HepG2 (cell line): ENCODE measurements around the gene RAB30. TPM values are rescaled to one million over a fixed set of nuclear protein-coding genes. Genes with fewer than 3 reads are reported as not detected.

Experiments used
- NFYB ChIP-seq: sonication (generic); formaldehyde crosslinking; IDR thresholded peaks from 2 replicates; pipeline ENCODE4 v1.4.0; 2020; ENCODE audit warnings: missing genetic modification reagents
- RELA ChIP-seq: sonication (generic); formaldehyde crosslinking; IDR thresholded peaks from 2 replicates; pipeline ENCODE4 v1.4.0; 2020; ENCODE audit warnings: missing genetic modification reagents
- SMAD9 ChIP-seq: sonication (generic); formaldehyde crosslinking; IDR thresholded peaks from 2 replicates; pipeline ENCODE4 v1.5.1; 2020; ENCODE audit warnings: mild to moderate bottlenecking, missing genetic modification reagents
- SOX6 ChIP-seq, 2 experiments: fragments of 450-650 bp in 1 of 2; sonication (generic) in 1 of 2; formaldehyde crosslinking in 1 of 2; IDR thresholded peaks; 2 replicates each; pipeline versions ENCODE4 v1.4.0 to v1.6.1; 2017 to 2020; ENCODE audit warnings: antibody characterized with exemption in 1 of 2, mild to moderate bottlenecking in 1 of 2, missing genetic modification reagents in 1 of 2
- SYNCRIP ChIP-seq: fragments of 200-400 bp; formaldehyde crosslinking; IDR thresholded peaks from 2 replicates; pipeline ENCODE4 v1.6.1; 2018; ENCODE audit warnings: mild to moderate bottlenecking, low read depth, low read length; ENCODE audit not compliant: insufficient read depth
- YEATS2 ChIP-seq: sonication (generic); formaldehyde crosslinking; IDR thresholded peaks from 2 replicates; pipeline ENCODE4 v1.4.0; 2020; ENCODE audit warnings: missing genetic modification reagents, borderline replicate concordance
- ZNF12 ChIP-seq: sonication (generic); formaldehyde crosslinking; IDR thresholded peaks from 2 replicates; pipeline ENCODE4 v1.5.0; 2020; ENCODE audit warnings: missing genetic modification reagents
- ZNF367 ChIP-seq: sonication (generic); formaldehyde crosslinking; IDR thresholded peaks from 2 replicates; pipeline ENCODE4 v1.4.0; 2020; ENCODE audit warnings: missing genetic modification reagents, borderline replicate concordance
- ZNF441 ChIP-seq: sonication (generic); formaldehyde crosslinking; IDR thresholded peaks from 2 replicates; pipeline ENCODE4 v1.7.0; 2021; ENCODE audit warnings: missing genetic modification reagents, borderline replicate concordance
- ZNF569 ChIP-seq: sonication (generic); formaldehyde crosslinking; IDR thresholded peaks from 2 replicates; pipeline ENCODE4 v1.5.0; 2020; ENCODE audit warnings: mild to moderate bottlenecking, missing genetic modification reagents, moderate library complexity, borderline replicate concordance
- ZNF747 ChIP-seq: sonication (generic); formaldehyde crosslinking; IDR thresholded peaks from 2 replicates; pipeline ENCODE4 v1.8.1; 2023; ENCODE audit warnings: missing genetic modification reagents, mild to moderate bottlenecking, borderline replicate concordance
- ZNF768 ChIP-seq: sonication (generic); formaldehyde crosslinking; IDR thresholded peaks from 2 replicates; pipeline ENCODE4 v1.4.0; 2020; ENCODE audit warnings: missing genetic modification reagents
- polyA plus RNA-seq, 8 experiments: library from polyadenylated mRNA; depleted of rRNA in 3 of 8; stranded (reverse) in 7 of 8; unstranded in 1 of 8; fragments of >200 nt; fragmentation: Illumina TruSeq in 4 of 8; extraction: Trizol in 4 of 8; gene quantifications; 2 replicates each; pipeline versions ENCODE4 v1.2.1 to v1.2.3, GENCODE V29; 2011 to 2016; ENCODE audit warnings: low read depth in 4 of 8, missing spikeins in 1 of 8, mixed read lengths in 1 of 8; ENCODE audit not compliant: insufficient read depth in 1 of 8
- total RNA-seq, 5 experiments: library from RNA; depleted of rRNA; stranded (reverse); fragments of >200 nt; fragmentation: Illumina TruSeq; extraction: Trizol; gene quantifications; 2 replicates each; pipeline ENCODE4 v1.2.3, GENCODE V29; 2016; ENCODE audit warnings: low read depth in 1 of 5
- TF ChIP-seq, protein P1 (sequence below): sonication (generic); formaldehyde crosslinking; conservative IDR thresholded peaks from 2 replicates; pipeline ENCODE4 v1.8.0; 2022; ENCODE audit warnings: low read depth, missing genetic modification reagents
- TF ChIP-seq, protein P2 (sequence below): sonication (generic); formaldehyde crosslinking; IDR thresholded peaks from 2 replicates; pipeline ENCODE4 v1.5.0; 2020; ENCODE audit warnings: mild to moderate bottlenecking, missing genetic modification reagents
- TF ChIP-seq, protein P3 (sequence below): sonication (generic); formaldehyde crosslinking; IDR thresholded peaks from 2 replicates; pipeline ENCODE4 v1.4.0; 2020; ENCODE audit warnings: missing genetic modification reagents; ENCODE audit errors: not compliant biosample characterization
- TF ChIP-seq, protein P4 (sequence below): sonication (generic); formaldehyde crosslinking; IDR thresholded peaks from 2 replicates; pipeline ENCODE4 v1.5.1; 2020; ENCODE audit warnings: mild to moderate bottlenecking, missing genetic modification reagents, moderate library complexity
- TF ChIP-seq, protein P5 (sequence below): sonication (generic); formaldehyde crosslinking; IDR thresholded peaks from 2 replicates; pipeline ENCODE4 v1.4.0; 2020; ENCODE audit warnings: mild to moderate bottlenecking, missing genetic modification reagents
- TF ChIP-seq, protein P6 (sequence below): sonication (generic); formaldehyde crosslinking; IDR thresholded peaks from 2 replicates; pipeline ENCODE4 v1.4.0; 2020; ENCODE audit warnings: missing genetic modification reagents

Gene RAB30
- total and polyA plus RNA-seq, 2 of the 13 experiments (the other 11 are each of a cell fraction or from before 2014, with no cell fraction given), result 3.7 to 5.0 TPM

DNA sequence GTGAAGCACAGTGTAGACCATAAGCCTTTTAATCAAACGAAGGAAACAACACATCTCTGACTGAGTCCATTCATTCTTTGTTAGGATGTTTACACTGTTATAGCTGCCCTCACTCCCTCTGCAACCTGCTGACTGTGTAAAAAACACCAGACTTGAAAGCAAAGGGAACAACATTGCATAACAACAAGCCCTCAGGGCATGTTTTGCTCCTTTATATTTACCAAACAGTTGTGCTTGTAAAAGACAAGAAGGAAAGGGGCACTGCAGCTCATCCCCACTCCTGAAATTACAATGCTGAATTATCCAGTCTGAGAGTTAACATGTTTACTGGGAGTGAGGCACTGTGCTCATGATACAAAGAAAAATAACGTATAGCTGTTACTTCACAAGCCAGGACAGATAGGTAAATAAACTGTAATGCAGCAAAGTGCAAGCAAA lies 46.4 kb downstream of the RAB30 start (continued):
- TF ChIP-seq SYNCRIP, result no peak
- TF ChIP-seq RELA (CRISPR knock-in tag), result no peak
- TF ChIP-seq, protein P1, sequence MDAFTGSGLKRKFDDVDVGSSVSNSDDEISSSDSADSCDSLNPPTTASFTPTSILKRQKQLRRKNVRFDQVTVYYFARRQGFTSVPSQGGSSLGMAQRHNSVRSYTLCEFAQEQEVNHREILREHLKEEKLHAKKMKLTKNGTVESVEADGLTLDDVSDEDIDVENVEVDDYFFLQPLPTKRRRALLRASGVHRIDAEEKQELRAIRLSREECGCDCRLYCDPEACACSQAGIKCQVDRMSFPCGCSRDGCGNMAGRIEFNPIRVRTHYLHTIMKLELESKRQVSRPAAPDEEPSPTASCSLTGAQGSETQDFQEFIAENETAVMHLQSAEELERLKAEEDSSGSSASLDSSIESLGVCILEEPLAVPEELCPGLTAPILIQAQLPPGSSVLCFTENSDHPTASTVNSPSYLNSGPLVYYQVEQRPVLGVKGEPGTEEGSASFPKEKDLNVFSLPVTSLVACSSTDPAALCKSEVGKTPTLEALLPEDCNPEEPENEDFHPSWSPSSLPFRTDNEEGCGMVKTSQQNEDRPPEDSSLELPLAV (CRISPR knock-in tag), result no peak
- no peak for TF ChIP-seq SMAD9 (CRISPR knock-in tag)
- no peak for TF ChIP-seq ZNF12
- TF ChIP-seq ZNF441 (CRISPR knock-in tag), result no peak
- TF ChIP-seq ZNF768 (CRISPR knock-in tag), result no peak
- TF ChIP-seq, protein P2, sequence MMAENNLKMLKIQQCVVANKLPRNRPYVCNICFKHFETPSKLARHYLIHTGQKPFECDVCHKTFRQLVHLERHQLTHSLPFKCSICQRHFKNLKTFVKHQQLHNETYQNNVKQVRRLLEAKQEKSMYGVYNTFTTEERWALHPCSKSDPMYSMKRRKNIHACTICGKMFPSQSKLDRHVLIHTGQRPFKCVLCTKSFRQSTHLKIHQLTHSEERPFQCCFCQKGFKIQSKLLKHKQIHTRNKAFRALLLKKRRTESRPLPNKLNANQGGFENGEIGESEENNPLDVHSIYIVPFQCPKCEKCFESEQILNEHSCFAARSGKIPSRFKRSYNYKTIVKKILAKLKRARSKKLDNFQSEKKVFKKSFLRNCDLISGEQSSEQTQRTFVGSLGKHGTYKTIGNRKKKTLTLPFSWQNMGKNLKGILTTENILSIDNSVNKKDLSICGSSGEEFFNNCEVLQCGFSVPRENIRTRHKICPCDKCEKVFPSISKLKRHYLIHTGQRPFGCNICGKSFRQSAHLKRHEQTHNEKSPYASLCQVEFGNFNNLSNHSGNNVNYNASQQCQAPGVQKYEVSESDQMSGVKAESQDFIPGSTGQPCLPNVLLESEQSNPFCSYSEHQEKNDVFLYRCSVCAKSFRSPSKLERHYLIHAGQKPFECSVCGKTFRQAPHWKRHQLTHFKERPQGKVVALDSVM (CRISPR knock-in tag), result no peak
- 0 out of 2 replicates have a peak, but pooled peaks have one; percentile 38 for TF ChIP-seq ZNF747 (CRISPR knock-in tag)
- TF ChIP-seq SOX6 (IDR thresholded peaks at IDR 0.05), result no peak
- TF ChIP-seq SOX6 (CRISPR knock-in tag; IDR thresholded peaks at IDR 0.05), result peak; percentile 90
- TF ChIP-seq, protein P3, sequence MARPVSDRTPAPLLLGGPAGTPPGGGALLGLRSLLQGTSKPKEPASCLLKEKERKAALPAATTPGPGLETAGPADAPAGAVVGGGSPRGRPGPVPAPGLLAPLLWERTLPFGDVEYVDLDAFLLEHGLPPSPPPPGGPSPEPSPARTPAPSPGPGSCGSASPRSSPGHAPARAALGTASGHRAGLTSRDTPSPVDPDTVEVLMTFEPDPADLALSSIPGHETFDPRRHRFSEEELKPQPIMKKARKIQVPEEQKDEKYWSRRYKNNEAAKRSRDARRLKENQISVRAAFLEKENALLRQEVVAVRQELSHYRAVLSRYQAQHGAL (CRISPR knock-in tag), result no peak
- TF ChIP-seq, protein P4, sequence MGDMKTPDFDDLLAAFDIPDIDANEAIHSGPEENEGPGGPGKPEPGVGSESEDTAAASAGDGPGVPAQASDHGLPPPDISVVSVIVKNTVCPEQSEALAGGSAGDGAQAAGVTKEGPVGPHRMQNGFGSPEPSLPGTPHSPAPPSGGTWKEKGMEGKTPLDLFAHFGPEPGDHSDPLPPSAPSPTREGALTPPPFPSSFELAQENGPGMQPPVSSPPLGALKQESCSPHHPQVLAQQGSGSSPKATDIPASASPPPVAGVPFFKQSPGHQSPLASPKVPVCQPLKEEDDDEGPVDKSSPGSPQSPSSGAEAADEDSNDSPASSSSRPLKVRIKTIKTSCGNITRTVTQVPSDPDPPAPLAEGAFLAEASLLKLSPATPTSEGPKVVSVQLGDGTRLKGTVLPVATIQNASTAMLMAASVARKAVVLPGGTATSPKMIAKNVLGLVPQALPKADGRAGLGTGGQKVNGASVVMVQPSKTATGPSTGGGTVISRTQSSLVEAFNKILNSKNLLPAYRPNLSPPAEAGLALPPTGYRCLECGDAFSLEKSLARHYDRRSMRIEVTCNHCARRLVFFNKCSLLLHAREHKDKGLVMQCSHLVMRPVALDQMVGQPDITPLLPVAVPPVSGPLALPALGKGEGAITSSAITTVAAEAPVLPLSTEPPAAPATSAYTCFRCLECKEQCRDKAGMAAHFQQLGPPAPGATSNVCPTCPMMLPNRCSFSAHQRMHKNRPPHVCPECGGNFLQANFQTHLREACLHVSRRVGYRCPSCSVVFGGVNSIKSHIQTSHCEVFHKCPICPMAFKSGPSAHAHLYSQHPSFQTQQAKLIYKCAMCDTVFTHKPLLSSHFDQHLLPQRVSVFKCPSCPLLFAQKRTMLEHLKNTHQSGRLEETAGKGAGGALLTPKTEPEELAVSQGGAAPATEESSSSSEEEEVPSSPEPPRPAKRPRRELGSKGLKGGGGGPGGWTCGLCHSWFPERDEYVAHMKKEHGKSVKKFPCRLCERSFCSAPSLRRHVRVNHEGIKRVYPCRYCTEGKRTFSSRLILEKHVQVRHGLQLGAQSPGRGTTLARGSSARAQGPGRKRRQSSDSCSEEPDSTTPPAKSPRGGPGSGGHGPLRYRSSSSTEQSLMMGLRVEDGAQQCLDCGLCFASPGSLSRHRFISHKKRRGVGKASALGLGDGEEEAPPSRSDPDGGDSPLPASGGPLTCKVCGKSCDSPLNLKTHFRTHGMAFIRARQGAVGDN (CRISPR knock-in tag), result no peak
- TF ChIP-seq YEATS2 (CRISPR knock-in tag), result no peak
- TF ChIP-seq, protein P5, sequence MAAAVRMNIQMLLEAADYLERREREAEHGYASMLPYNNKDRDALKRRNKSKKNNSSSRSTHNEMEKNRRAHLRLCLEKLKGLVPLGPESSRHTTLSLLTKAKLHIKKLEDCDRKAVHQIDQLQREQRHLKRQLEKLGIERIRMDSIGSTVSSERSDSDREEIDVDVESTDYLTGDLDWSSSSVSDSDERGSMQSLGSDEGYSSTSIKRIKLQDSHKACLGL (CRISPR knock-in tag), result no peak
- no peak for TF ChIP-seq ZNF569 (CRISPR knock-in tag)
- no peak for TF ChIP-seq ZNF367 (CRISPR knock-in tag)
- TF ChIP-seq, protein P6, sequence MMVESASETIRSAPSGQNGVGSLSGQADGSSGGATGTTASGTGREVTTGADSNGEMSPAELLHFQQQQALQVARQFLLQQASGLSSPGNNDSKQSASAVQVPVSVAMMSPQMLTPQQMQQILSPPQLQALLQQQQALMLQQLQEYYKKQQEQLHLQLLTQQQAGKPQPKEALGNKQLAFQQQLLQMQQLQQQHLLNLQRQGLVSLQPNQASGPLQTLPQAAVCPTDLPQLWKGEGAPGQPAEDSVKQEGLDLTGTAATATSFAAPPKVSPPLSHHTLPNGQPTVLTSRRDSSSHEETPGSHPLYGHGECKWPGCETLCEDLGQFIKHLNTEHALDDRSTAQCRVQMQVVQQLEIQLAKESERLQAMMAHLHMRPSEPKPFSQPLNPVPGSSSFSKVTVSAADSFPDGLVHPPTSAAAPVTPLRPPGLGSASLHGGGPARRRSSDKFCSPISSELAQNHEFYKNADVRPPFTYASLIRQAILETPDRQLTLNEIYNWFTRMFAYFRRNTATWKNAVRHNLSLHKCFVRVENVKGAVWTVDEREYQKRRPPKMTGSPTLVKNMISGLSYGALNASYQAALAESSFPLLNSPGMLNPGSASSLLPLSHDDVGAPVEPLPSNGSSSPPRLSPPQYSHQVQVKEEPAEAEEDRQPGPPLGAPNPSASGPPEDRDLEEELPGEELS, result peak; percentile 97
- TF ChIP-seq NFYB, result no peak
